AG04449 (cell line): ENCODE measurements around the gene THSD1.
"Not testable (repeated sequence)": the region's sequence is repeated elsewhere in the genome, so short reads cannot be mapped to it uniquely, and the experiment has no call there.

Source experiments
- CTCF ChIA-PET: fragments of 350-600 bp; formaldehyde crosslinking; extraction: SDS; loops from one replicate; lab custom pipeline; 2021; ENCODE audit warnings: antibody characterized with exemption; lab: Yijun Ruan, JAX
- POLR2A ChIA-PET: fragments of 400-600, 350-600 bp; formaldehyde crosslinking; extraction: SDS; loops from one replicate; lab custom pipeline; 2020; ENCODE audit warnings: antibody characterized with exemption, inconsistent platforms; lab: Yijun Ruan, JAX
- DNase-seq: peaks from one replicate; pipeline ENCODE4 v3.0.0-alpha.2; 2010; ENCODE audit warnings: low read depth, low spot score
- H3K4me3 ChIP-seq: 2 replicates; pipeline ENCODE4 v1.5.1; 2011; ENCODE audit warnings: low read depth, mild to moderate bottlenecking, control low read depth, low read length
- TF ChIP-seq, protein P1 (sequence below): IDR thresholded peaks from one replicate; pipeline ENCODE4 v1.5.1; 2011; ENCODE audit warnings: mild to moderate bottlenecking, moderate library complexity, low read length, control low read depth, inconsistent platforms; ENCODE audit not compliant: insufficient read depth; ENCODE audit errors: missing control alignments

THSD1 gene

GRCh38 chr13:52345048-52345447, 60.9 kb downstream of the THSD1 start:
- DNase-seq, result no peak
- H3K4me3 ChIP-seq, result no peak overlapping the region
- CTCF ChIA-PET, result interaction anchor here (1.1 to 15.6 kb wide), 3 partner anchors 68 to 111 kb away, joined by 3 to 300 read pairs (median 9); partner anchors contain the start of gene VPS36
- TF ChIP-seq, protein P1, sequence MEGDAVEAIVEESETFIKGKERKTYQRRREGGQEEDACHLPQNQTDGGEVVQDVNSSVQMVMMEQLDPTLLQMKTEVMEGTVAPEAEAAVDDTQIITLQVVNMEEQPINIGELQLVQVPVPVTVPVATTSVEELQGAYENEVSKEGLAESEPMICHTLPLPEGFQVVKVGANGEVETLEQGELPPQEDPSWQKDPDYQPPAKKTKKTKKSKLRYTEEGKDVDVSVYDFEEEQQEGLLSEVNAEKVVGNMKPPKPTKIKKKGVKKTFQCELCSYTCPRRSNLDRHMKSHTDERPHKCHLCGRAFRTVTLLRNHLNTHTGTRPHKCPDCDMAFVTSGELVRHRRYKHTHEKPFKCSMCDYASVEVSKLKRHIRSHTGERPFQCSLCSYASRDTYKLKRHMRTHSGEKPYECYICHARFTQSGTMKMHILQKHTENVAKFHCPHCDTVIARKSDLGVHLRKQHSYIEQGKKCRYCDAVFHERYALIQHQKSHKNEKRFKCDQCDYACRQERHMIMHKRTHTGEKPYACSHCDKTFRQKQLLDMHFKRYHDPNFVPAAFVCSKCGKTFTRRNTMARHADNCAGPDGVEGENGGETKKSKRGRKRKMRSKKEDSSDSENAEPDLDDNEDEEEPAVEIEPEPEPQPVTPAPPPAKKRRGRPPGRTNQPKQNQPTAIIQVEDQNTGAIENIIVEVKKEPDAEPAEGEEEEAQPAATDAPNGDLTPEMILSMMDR, result no peak
- POLR2A ChIA-PET, result interaction anchor here (1.3 kb wide), 1 partner anchor 105 kb away, joined by 4 read pairs; no protein-coding TSS in a partner anchor

GRCh38 chr13:52344108-52344507, 61.9 kb downstream of the THSD1 start:
- no peak overlapping the region for H3K4me3 ChIP-seq
- POLR2A ChIA-PET, result no interaction called here
- TF ChIP-seq, protein P1, result no peak
- DNase-seq, result no peak
- CTCF ChIA-PET, result interaction anchor here (1.0 to 15.6 kb wide), 8 partner anchors 9 to 112 kb away, joined by 3 to 300 read pairs (median 4); partner anchors contain the start of gene VPS36

DNA sequence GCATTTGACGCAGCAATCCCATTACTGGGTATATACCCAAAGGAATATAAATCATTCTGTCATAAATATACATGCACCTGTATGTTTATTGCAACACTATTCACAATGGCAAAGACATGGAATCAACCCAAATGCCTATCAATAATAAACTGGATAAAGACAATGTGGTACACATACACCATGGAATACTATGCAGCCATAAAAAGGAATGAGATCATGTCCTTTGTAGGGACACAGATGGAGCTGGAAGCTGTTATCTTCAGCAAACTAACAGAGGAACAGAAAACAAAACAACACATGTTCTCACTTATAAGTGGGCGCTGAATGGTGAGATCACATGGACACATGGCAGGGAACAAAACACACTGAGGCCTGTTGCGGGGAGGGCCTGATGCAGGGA, 63.8 kb downstream of the THSD1 start:
- H3K4me3 ChIP-seq, POLR2A ChIA-PET, DNase-seq: not testable (repeated sequence)
- CTCF ChIA-PET, result interaction anchor here (1.2 to 15.6 kb wide), 2 partner anchors 45 to 108 kb away, joined by 3 to 300 read pairs; partner anchors contain the start of gene VPS36

- DNase-seq, H3K4me3 ChIP-seq, POLR2A ChIA-PET: not testable (repeated sequence)
- CTCF ChIA-PET, result interaction anchor here (1.2 to 15.6 kb wide), 2 partner anchors 112 to 113 kb away, joined by 6 to 300 read pairs; partner anchors contain the start of gene VPS36
These were observed 68.0 kb downstream of the THSD1 start for GRCh38 chr13:52337828-52338455.

GRCh38 chr13:52334107-52334506, 71.9 kb downstream of the THSD1 start:
- POLR2A ChIA-PET, CTCF ChIA-PET, DNase-seq, H3K4me3 ChIP-seq: not testable (repeated sequence)

DNA sequence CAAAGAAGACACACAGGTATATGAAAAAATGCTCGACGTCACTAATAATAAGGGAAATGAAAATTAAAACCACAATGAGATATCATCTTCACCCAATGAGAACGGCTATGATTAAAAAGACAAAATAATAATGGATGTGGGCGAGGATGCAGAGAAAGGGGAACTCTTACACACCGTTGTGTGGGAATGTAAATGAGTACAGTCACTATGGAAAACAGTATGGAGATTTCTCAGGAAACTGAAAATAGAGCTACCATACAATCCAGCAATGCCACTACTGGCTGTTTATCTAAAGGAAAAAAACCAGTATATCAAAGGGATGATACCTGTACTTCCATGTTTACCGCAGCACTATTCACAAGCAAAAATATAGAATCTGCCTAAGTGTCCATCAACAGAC, 74.1 kb downstream of the THSD1 start:
- DNase-seq, H3K4me3 ChIP-seq, POLR2A ChIA-PET, CTCF ChIA-PET: not testable (repeated sequence)
